GM21723 (cell line): ENCODE results near the gene SARS2.
"Not testable (repeated sequence)": the region's sequence is repeated elsewhere in the genome, so short reads cannot be mapped to it uniquely, and the experiment has no call there.

Experiments
- ATAC-seq: cut with Tn5 transposase; IDR thresholded peaks from one replicate; pipeline ENCODE4 v1.9.1; 2021; ENCODE audit warnings: mild to moderate bottlenecking, moderate library complexity; ENCODE audit not compliant: unreplicated experiment

Gene SARS2

DNA sequence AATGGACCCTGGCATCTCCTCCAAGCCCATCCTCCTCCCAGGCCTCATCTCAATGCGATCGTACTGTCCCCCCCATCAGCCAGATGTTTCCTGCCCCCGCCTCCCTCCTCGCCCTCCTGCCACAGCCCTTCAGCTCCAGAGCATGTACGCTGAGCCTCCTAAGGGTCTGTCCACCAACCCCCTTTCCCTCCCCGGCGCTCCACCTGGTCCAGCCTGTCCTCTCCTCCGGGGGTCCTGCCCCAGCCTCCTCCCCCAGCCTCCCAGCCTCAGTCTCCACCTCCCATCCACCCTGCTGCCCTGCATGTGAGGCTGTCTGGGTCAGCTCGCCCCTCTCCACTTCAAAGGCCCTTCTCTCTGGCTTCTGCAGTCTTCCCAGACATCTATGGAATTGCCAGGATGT is 35.6 kb downstream of the SARS2 start:
- ATAC-seq, result no peak

DNA sequence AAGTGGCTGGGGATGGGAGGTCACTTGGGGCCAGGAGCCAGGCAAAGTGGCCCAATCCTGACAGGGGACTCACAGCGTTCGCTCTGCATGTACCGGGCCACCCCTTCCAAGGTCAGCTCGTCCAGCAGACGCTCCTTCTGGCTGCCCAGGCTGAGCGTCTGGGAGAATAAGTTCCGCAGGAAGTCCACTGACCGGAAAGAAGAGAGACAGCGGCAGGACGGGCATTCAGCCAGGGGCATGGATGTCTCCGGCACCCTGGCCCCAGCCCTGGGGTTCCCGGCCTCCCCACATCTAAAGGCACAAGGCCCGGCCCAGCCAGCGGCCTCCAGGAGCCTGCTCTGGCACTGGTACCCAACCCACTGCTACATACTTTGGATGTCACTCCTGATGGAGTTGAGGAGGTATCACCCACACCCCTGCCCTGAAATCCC is 37.2 kb downstream of the SARS2 start:
- no peak for ATAC-seq

- no peak for ATAC-seq
Measured at GRCh38 chr19:38892841-38893240, 37.7 kb downstream of the SARS2 start.

DNA sequence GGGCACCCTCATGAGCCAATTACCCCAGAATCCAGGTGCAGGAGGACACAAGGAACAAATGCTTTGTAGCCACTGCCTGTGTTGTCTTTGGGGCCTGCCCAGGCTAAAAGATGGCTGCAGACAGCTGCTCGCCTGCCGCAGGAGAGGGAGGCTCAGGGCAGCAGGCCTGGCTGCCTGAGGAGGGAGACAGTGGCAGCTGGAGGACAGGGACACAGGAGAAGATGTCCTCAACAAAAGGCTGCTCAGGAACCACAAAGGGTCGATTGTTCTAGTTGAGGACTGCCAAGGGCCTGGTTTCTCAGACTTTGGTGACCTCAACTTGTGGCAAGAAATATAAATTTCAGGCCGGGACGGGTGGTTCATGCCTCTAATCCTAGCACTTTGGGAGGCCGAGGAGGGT is 38.8 kb downstream of the SARS2 start:
- ATAC-seq, result no peak

GRCh38 chr19:38890686-38891085 is 39.9 kb downstream of the SARS2 start:
- no peak for ATAC-seq

DNA sequence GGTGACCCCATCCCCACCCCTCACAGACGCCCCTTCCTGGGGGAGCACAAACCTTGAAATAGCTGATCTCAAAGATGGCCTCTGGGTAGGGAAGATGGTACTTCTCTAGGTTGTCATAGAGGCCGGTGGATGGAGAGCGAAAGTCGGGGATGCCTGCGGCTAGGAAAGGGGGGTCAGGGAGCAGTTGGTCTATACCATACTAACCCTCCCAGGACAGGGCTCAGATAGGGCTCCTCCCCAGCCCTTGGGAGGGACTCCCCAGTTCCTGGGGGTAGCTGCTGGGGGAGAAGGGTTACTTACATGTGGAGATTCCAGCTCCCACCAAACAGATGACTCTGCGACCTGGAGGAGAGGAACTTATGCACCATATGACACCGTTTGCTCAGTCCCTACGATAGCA is 40.8 kb downstream of the SARS2 start:
- ATAC-seq, result no peak

DNA sequence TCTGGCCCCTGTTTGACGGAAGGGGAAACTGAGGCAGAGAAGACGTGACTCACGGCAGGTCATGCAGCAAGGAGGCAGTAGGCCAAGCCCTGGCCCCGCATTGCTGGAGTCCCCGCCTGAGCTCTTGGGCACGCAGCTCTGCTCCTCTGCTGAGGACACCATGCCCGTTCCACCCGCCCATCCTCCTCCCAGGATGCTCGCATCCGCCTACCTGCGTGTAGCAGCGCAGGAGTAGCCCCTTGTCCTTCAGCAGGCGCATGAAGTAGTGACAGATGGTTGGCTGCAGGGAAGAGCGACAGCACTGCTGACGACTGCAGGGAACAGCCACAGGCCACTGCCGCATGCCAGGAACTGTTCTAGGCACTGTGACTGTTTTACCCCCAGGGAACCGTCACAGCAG is 41.7 kb downstream of the SARS2 start:
- no peak for ATAC-seq

DNA sequence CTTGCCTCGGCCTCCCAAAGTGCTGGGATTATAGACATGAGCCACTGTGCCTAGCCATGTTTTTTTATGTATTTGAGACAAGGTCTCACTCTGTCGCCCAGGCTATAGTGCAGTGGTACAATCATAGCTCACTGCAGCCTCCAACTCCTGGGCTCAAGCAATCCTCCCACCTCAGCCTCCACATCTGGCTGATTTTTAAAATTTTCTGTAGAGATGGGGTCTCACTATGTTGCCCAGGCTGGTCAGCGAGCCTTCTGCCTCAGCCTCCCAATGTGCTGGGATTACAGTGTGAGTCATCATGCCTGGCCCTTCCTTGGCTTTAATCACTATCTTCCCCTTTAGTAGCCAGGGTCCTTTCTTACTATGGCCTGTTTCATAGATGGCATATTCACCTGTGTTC is 45.9 kb downstream of the SARS2 start:
- not testable (repeated sequence) for ATAC-seq

DNA sequence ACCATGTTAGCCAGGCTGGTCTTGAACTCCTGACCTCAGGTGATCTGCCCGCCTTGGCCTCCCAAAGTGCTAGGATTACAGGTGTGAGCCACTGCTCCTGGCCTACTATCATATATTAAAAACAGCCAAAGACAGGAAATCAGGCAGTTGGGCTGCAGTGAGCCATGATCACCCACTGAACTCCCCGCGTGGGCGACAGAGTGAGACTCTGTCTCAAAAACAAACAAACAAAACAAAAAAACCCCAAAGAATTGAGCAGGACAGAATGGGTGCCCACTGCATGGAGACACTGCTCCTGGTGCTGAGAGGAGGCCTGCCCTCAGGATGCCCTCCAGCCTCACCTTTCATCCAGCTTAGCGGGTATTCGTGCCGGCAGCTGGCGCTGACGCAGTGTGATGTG is 47.3 kb downstream of the SARS2 start:
- no peak for ATAC-seq

DNA sequence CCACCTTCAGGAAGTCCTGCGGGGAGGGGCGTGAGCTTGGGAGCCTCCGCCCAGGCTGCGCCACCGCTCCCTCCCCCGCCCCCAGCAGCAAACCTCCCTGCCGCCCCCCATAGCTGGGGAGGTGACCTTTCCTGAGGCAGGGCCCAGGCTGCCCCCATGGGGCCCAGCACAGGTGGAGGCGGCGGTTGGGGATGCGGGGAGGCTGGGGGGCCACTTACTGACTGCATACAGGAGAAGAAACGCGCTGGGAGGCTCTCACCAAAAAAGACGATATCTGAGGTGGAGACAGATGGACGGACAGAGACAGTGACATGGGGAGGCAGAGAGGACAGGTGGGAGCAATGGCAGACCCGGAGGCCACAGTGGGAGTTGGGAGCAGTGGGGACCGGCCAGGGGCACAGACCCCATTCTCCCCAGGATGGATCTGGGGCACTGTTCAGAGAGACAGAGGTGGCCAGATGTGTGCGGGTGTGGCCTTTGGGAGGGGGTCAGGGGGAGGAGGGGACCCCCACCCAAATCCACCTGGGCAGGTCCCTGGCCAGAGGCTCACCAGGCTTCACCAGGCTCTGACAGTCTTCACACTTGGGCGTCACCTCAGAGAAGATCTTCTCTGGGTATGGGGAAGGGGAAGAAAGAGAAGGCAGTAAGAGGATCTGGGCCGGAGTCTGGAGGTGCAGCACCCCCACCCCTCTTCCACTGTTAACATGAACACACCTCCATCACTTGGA is 49.5 kb downstream of the SARS2 start:
- ATAC-seq, result no peak

DNA sequence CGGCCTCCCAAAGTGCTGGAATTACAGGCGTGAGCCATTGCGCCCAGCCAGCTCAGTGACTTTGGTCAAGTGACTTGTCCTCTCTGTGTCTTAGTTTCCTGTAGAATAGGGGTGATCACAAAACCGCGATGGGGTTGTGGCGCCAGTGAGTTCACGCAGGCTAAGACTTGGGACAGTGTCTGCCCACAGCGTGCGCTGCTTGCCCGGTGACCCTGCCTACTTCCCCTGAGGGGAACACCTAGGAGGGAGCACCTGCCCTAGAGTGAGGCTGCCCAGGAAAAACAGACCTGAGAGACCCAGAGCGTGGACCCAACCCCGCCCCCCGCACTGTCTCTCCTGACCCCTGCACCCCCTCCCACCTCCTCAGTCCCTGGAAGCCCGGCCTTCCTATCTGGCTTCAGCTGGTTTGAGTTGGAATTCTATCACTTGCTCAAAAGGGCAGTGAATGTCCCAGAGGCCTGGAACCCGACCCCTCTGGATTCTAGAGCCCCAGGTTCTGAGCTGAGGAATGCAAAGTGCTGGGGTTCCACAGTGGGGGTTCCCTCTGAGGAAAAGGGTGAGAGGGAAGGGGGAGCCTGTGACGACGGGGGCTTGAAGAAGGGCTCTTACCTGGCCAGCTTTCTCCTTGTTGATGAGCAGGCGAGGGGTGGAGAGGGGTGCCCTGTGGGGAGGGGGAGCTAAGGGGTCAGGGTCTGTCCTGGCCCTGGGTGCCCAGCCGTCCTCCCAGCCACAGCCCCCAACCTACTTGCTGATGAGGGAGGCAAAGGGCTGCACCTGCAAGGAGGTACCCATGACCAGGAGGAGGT is 50.3 kb downstream of the SARS2 start:
- ATAC-seq, result no peak

- no peak for ATAC-seq
Measured at GRCh38 chr19:38879400-38879751, 51.2 kb downstream of the SARS2 start.

DNA sequence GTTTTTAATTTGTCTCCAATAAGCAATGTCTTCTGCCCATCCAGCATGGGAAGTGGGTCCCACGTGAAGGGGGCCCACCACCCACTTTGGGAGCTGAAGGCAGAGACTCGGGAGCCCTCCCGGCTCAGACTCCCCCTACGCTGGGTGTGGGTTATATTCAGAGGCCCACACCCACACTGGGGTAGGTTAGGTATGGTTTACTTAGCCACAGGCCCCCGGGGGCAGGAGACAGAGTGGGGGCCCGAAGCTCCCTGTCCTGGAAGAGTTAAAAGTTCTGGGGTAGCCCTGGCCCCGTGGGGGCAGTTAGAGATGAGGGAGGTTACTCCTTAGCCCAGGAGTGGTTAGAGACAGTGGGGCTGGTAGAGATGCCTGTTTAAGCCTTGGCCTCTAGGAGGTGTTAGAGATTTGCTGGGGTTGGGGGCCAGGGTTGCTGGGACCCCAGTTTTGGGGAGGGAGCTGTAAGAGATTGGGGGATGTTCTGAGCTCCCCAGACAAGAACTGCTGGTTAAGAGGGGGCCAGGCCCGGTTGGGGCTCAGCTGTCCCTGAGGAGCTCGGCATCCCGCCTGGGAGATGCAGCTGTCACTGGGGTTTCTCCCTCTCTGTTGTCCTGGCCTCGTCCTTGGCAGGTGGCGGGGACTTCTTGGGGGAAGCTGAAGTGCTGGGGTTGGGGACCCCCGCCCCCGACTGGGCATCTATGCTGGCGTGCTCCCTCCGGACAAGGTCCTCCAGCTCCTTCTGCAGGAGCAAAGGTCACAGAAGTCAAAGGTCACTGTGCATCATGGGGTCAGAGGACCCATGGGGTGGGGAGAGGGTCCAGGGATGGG is 51.8 kb downstream of the SARS2 start:
- no peak for ATAC-seq

GRCh38 chr19:38877781-38878574 is 52.6 kb downstream of the SARS2 start, which contains the start of gene RINL:
TSS of gene RINL (minus strand) at chr19:38878275. CDS start at chr19:38876742, 1,533 bp downstream.
- ATAC-seq, result peak; percentile 73

- ATAC-seq, result no peak
Measured at GRCh38 chr19:38875656-38876395, 54.7 kb downstream of the SARS2 start.

DNA sequence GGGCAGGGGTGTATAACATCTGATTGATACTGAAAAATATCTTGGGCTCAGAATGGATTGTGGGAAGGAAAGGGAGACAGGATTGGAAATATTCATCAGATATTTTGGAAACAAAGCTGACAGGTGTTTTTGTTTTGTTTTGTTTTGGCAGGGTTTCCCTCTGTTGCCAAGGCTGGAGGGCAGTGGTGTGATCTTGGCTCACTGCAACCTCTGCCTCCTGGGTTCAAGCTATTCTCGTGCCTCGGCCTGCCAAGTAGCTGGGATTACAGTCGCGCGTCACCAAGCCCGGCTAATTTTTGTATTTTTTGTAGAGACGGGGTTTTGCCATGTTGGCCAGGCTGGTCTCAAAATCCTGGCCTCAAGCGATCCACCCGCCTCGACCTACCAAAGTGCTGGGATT is 57.2 kb downstream of the SARS2 start:
- ATAC-seq, result not testable (repeated sequence)

- no peak for ATAC-seq
Measured at GRCh38 chr19:38870612-38871011, 60.0 kb downstream of the SARS2 start.

- peak; percentile 61 for ATAC-seq
Measured at GRCh38 chr19:38869836-38870607, 60.5 kb downstream of the SARS2 start.

- ATAC-seq, result no peak
Measured at GRCh38 chr19:38869160-38869835, 61.3 kb downstream of the SARS2 start.
